ENCODE data around the gene GRIK4. TPM values are rescaled to one million over a fixed set of nuclear protein-coding genes. Genes with fewer than 3 reads are reported as not detected.
A peak's percentile ranks its signal among the peaks of the same experiment; 100 is the strongest.

The GRIK4 gene
- total RNA-seq, 1 experiment from 2014 or later, result not detected

DNA sequence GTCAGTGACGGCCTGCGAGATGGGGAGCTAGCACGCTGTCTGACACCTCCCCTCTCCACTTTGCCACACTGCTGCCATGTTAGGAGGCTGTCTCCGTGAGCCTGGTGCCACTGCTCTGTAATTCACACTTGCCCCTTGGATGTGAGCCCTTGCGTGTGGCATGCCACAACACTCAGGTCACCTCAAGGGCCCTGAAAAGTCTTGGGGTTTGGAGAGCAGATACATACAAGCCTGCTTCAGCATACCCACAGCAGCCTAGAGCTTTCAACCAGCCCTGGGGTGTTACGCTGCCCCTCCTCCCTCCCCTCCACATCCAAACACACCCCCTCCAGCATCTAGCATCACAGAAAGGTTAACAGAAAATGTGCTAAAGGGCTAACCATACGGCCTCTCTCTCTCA lies 442.8 kb downstream of the GRIK4 start:
- ChIA-PET POLR2A (interaction anchor here (0.6 kb wide), 1 partner anchor 62 kb away, joined by 4 read pairs; no protein-coding TSS in a partner anchor), CTCF (interaction anchor here (0.6 to 2.8 kb wide), 8 partner anchors 8 to 444 kb away, joined by 3 to 13 read pairs (median 4); partner anchors contain the start of gene GRIK4)
- H3K27me3 Mint-ChIP-seq (ENCODE audit: insufficient read depth, unreplicated experiment), result peaks cover 39% of the 10 kb centered on the region
- H3K4me1 Mint-ChIP-seq (ENCODE audit: insufficient read depth, unreplicated experiment), result peaks cover 6% of the 10 kb centered on the region
- intact Hi-C loops (cut with micrococcal nuclease), result loop anchor here (5.0 to 10.0 kb wide), 2 partner anchors 240 to 717 kb away; no protein-coding TSS in a partner anchor
- no peaks in the 10 kb centered on the region for H3K9me3 Mint-ChIP-seq (ENCODE audit: unreplicated experiment)
- no peak overlapping the region for H3K4me3 Mint-ChIP-seq (ENCODE audit: unreplicated experiment)
- BruUV-seq (replicated peaks), result no TSS peak
- H3K27ac Mint-ChIP-seq (ENCODE audit: low read depth, unreplicated experiment), result no peak overlapping the region
- DNase-seq (ENCODE audit: unreplicated experiment), result no peak
- TF ChIP-seq, protein P1, sequence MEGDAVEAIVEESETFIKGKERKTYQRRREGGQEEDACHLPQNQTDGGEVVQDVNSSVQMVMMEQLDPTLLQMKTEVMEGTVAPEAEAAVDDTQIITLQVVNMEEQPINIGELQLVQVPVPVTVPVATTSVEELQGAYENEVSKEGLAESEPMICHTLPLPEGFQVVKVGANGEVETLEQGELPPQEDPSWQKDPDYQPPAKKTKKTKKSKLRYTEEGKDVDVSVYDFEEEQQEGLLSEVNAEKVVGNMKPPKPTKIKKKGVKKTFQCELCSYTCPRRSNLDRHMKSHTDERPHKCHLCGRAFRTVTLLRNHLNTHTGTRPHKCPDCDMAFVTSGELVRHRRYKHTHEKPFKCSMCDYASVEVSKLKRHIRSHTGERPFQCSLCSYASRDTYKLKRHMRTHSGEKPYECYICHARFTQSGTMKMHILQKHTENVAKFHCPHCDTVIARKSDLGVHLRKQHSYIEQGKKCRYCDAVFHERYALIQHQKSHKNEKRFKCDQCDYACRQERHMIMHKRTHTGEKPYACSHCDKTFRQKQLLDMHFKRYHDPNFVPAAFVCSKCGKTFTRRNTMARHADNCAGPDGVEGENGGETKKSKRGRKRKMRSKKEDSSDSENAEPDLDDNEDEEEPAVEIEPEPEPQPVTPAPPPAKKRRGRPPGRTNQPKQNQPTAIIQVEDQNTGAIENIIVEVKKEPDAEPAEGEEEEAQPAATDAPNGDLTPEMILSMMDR (IDR thresholded peaks at IDR 0.05; ENCODE audit: unreplicated experiment), result no peak
- H3K36me3 Mint-ChIP-seq (ENCODE audit: insufficient read depth, unreplicated experiment), result no peaks in the 10 kb centered on the region

GRCh38 chr11:120956710-120957495 lies 445.4 kb downstream of the GRIK4 start:
- intact Hi-C loops (cut with micrococcal nuclease), result loop anchor here (10.0 kb wide), 1 partner anchor 238 kb away; no protein-coding TSS in a partner anchor
- Mint-ChIP-seq H3K4me1 (ENCODE audit: insufficient read depth, unreplicated experiment) (peaks cover 6% of the 10 kb centered on the region), H3K9me3 (ENCODE audit: unreplicated experiment) (no peaks in the 10 kb centered on the region), H3K4me3 (ENCODE audit: unreplicated experiment) (no peak overlapping the region), H3K27me3 (ENCODE audit: insufficient read depth, unreplicated experiment) (peaks cover 43% of the 10 kb centered on the region), H3K27ac (ENCODE audit: low read depth, unreplicated experiment) (no peak overlapping the region), H3K36me3 (ENCODE audit: insufficient read depth, unreplicated experiment) (no peaks in the 10 kb centered on the region)
- no peak for DNase-seq (ENCODE audit: unreplicated experiment)
- ChIA-PET CTCF (interaction anchor here (0.7 kb wide), 1 partner anchor 144 kb away, joined by 3 read pairs; no protein-coding TSS in a partner anchor), POLR2A (no interaction called here)
- no TSS peak for BruUV-seq (replicated peaks)
- TF ChIP-seq, protein P1 (IDR thresholded peaks at IDR 0.05; ENCODE audit: unreplicated experiment), result no peak

- Mint-ChIP-seq H3K36me3 (ENCODE audit: insufficient read depth, unreplicated experiment) (no peaks in the 10 kb centered on the region), H3K9me3 (ENCODE audit: unreplicated experiment) (no peaks in the 10 kb centered on the region)
Measured at GRCh38 chr11:120958185-120958584, 446.6 kb downstream of the GRIK4 start.

DNA sequence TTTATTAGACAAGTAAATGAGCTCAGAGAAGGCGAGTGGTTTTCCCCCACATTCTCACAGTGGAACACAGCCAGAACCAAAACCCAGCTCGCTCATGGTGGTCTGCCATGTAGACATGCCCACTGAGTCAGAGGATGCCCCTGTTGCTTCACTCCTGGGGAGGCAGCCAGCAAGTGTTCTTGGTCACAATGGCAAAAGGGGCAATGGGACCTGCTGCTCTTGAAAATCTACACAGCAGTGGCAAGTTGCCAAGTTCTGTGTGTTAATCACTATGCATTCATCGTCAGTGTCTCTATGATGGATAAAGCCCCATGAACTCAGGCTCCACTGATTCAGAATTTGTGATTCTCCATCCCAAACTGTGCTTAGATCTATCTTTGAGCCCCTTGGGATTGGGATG lies 447.6 kb downstream of the GRIK4 start:
- intact Hi-C loops (cut with micrococcal nuclease), result loop anchor here (10.0 kb wide), 1 partner anchor 236 kb away; no protein-coding TSS in a partner anchor
- no TSS peak for BruUV-seq (replicated peaks)
- POLR2A ChIA-PET, result no interaction called here
- Mint-ChIP-seq H3K9me3 (ENCODE audit: unreplicated experiment) (no peaks in the 10 kb centered on the region), H3K27ac (ENCODE audit: low read depth, unreplicated experiment) (no peak overlapping the region), H3K4me3 (ENCODE audit: unreplicated experiment) (no peak overlapping the region), H3K36me3 (ENCODE audit: insufficient read depth, unreplicated experiment) (no peaks in the 10 kb centered on the region), H3K4me1 (ENCODE audit: insufficient read depth, unreplicated experiment) (no peaks in the 10 kb centered on the region), H3K27me3 (ENCODE audit: insufficient read depth, unreplicated experiment) (peaks cover 66% of the 10 kb centered on the region)
- TF ChIP-seq, protein P1 (IDR thresholded peaks at IDR 0.05; ENCODE audit: unreplicated experiment), result no peak
- DNase-seq (ENCODE audit: unreplicated experiment), result peak; percentile 41
- CTCF ChIA-PET, result interaction anchor here (0.6 kb wide), 1 partner anchor 842 kb away, joined by 3 read pairs; no protein-coding TSS in a partner anchor

More at GRCh38 chr11:120958185-120958584, 446.6 kb downstream of the GRIK4 start:
- Mint-ChIP-seq H3K27me3 (ENCODE audit: insufficient read depth, unreplicated experiment) (peaks cover 56% of the 10 kb centered on the region), H3K4me3 (ENCODE audit: unreplicated experiment) (no peak overlapping the region), H3K4me1 (ENCODE audit: insufficient read depth, unreplicated experiment) (no peaks in the 10 kb centered on the region), H3K27ac (ENCODE audit: low read depth, unreplicated experiment) (no peak overlapping the region)
- intact Hi-C loops (cut with micrococcal nuclease), result loop anchor here (10.0 kb wide), 1 partner anchor 237 kb away; no protein-coding TSS in a partner anchor
- POLR2A ChIA-PET, result no interaction called here
- BruUV-seq (replicated peaks), result no TSS peak
- no peak for DNase-seq (ENCODE audit: unreplicated experiment)
- CTCF ChIA-PET, result interaction anchor here (0.6 kb wide), 1 partner anchor 236 kb away, joined by 3 read pairs; no protein-coding TSS in a partner anchor
- TF ChIP-seq, protein P1 (IDR thresholded peaks at IDR 0.05; ENCODE audit: unreplicated experiment), result no peak

Measured in MCF 10A (cell line).